Activated CD4-positive, alpha-beta T cell treated with anti-CD3 and anti-CD28 coated beads, Interleukin-10, Interleukin-2, amounts not matched to agents 100 ng/mL and 50 ng/mL, durations not matched to agents 16 hours and 8 hours (primary cell): ENCODE data around the gene HOATZ.

Experiments used
- DNase-seq: peaks from one replicate; pipeline ENCODE4 v3.0.0-alpha.2; 2020

HOATZ gene

DNA sequence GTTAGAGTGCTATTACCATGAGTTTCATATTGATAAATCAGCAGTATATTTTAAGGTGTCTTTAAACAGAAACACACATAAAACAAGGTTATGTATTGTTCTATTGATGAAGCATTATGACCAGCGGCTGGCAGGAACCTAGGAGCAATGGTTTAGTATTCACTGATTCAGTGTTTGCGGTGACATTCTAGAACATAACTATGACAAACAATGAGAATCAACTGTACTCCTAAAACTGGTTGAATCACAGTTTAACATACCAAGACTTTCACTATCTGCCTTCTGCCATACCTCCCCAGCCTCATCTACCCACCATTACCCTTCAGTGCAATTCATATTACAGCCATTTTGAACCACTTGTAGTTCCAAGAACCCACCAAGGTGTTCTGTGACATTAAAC is 8.8 kb downstream of the HOATZ start:
- no peak for DNase-seq

DNA sequence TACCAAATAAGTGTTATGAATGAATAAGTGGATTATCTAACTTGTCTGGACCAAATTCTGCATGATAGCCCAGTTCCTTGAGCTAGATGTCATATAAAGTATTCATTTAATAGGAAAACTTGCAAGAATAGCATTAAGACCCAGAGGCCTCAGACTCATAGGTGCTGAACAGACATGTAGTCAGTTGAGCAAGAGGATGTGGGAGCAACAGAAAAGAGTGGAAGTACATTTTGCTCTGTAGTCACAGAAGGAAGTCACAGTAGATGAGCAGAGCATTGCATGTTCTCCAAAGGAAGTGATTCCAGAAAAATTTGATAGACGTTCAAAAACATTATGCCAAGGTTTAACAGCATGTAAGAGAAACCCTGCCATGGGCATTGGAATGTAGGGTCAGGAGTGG is 9.5 kb downstream of the HOATZ start:
- no peak for DNase-seq

- no peak for DNase-seq
Observed at GRCh38 chr11:111525456-111525855, 10.9 kb downstream of the HOATZ start.

GRCh38 chr11:111526501-111526900 is 11.9 kb downstream of the HOATZ start:
- DNase-seq: peak; percentile 46

DNA sequence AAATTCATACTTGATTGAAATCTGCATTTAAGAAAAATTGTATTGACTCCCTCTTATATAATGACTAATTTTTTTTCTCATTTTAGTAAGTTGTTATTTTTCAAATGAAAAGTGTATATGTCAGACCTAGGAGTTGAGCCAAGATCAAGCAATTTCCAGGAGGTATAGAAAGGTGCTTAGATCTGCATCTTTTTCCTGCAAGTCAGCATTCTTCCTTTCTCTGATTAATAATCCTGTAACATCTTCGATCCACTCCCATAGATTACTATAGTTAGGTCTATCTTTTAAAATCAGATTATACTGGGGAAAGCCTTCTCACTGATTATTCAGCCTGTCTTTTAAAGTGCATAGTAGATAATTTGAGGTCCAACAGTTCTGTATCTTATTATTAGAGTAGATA is 12.7 kb downstream of the HOATZ start:
- no peak for DNase-seq

- DNase-seq: peak; percentile 45
Observed at GRCh38 chr11:111528557-111528956, 14.0 kb downstream of the HOATZ start.

DNA sequence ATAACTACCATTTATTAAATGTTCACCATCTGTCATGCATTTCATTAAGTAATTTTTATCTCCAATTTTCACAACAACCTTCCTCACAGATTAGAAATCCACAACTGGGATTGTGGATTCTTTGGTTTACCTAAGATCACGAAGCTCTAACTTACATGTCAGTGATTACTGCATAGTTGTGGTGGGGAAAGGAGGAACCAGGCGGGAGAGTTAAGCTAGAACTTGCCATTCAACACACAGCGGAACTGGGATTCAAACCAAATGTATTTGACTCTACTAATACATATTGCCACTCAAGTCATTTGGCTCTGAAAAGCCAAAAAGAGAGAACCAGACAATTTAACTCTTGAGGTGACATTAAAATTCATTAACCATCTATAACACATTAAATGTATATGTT is 15.5 kb downstream of the HOATZ start:
- DNase-seq: no peak

DNA sequence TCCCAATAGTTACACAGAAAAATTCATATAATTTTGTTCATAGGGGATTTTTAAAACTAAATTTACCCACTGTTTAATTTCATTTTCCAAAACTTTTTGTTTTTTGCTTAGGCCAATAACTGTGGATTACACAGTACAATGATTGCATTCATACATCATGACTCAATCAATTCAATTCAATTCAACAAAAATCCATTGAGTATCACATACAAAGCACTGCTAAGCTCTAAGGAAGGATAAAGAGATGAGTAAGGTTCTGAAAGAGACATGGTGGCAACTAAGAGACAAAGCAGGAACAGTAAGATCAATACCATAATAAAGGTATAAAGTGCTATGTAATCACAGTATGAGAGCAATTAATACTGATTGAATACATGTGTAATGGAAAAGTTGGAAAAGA is 16.6 kb downstream of the HOATZ start:
- DNase-seq: no peak

DNA sequence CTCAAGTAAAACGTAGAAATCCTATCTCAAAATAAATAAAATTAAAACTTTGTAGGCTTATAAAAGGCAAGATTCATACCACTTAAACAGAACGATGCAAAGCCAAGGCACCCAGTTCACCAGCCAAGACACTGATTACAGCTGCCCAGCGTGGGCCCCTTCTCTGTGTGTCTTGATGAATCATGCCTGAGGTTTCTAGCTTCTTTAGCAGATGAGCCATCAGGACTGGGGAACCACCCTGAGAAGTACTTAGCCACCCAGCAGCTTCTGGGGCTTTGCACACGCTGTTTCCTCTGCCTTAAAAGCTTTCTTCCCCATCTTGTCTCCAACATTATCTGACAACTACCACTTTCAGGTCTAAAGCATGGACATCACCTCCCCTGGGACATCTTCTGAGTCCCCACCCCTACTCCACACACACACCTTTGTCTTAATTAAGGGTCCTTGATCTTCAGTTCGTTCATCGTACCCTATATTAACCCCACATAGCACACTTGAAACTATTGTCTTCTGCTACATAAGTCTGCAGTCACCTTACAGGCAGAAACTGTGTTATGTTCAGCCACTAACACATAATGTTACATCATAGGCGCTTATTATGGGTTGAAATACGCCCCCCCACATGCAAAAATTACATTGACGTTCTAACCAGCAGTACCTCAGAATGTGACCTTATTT is 17.2 kb downstream of the HOATZ start:
- DNase-seq: peak; percentile 84

- DNase-seq: no peak
Observed at GRCh38 chr11:111532365-111532709, 17.8 kb downstream of the HOATZ start.

DNA sequence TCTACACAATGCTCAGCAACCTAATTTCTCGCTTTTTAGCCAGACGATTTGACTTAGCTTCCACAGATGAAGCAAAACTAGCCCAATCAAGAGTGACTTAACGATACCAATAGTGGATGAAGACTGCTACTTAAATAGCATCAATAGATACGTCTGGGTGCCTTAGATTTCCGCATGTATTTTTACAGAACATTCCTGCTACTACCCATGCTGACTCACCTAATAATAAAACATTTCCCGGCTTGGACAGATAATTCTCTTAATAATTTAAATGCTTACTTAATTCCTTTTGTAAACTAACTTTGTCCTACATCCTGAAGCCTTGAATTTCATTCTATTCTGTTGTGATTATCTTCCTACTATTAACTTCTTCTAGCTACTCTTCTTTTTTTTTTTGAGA is 20.7 kb downstream of the HOATZ start:
- DNase-seq: no peak

DNA sequence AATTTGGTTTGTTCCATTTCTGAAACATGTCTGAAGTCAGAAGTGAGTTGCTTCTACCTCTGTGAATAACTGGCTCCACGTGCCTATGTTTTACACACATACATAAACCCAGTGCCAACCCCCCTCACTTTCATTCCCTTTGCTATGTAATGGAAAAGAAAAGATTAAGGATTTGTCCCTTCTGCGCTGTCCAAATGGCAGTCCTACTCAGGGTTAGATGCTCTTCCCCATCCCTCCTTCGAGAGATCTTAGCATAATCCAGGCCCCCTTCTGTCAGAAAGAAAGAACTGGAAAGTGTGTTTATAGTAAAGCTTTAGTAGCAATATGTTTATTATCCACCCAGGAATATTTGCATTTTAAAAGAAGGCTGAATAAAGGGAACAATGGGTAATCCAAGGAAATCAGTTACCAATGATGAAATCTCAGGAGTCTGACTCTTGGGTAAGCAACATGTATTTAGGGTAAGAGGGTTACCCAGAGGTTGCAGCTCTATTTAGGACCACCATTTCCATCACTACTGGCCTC is 22.8 kb downstream of the HOATZ start:
- no peak for DNase-seq

GRCh38 chr11:111538407-111539114 is 24.0 kb downstream of the HOATZ start:
- DNase-seq: peak; percentile 38

- no peak for DNase-seq
Observed at GRCh38 chr11:111539426-111540113, 25.0 kb downstream of the HOATZ start.

DNA sequence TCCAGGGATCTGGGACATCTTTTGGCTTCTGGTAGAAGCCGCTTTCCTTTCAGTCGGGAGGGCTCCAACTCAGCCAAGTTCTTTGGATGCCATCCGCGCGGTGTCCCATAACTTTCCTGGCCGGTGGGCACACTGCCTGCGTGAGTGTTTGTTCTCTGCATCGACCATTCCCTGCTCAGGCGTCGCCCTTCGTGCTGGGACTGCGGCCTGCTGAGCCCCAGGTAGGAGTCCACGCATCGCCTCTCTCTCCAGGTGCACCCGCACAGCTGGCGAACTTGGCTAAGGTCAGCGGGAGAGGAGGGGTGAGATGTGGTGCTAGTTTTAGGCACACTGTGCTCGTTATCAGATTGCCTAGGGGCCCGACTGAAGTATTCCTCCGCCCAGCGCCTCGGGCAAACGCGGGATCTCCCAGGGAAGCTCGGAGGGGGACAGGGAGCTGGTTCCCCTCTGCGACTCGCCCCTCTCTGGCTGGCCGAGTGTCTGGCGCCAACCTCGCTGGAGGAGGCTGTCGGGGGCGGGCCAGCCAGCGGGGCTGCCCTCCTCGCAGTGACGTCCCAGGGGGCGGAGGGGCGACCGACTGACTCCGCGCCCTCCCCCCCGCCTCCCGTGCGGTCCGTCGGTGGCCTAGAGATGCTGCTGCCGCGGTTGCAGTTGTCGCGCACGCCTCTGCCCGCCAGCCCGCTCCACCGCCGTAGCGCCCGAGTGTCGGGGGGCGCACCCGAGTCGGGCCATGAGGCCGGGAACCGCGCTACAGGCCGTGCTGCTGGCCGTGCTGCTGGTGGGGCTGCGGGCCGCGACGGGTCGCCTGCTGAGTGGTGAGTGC is 25.7 kb downstream of the HOATZ start, which contains the start of gene LAYN:
Gene LAYN (plus strand): TSS at position 607 of the 823 bp plus-strand sequence. CDS start 124 bp downstream, at position 731.
- peak; percentile 14 for DNase-seq

DNA sequence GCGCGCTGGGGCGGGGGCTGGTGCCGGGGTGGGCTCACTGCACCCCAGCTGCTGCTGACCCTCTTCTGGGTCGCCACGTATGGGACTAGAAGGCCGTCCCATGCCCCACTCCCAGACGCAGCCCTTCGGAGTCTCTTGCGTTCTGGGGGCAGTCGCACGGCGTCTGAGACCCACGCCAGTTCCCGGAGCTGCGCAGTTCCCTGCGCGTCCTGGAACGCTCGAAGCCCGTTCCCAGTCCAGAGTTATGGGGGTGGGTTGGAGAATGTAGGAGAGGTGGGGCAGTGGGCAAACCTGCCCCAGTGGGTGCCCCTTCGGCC is 26.3 kb downstream of the HOATZ start:
- DNase-seq: no peak

DNA sequence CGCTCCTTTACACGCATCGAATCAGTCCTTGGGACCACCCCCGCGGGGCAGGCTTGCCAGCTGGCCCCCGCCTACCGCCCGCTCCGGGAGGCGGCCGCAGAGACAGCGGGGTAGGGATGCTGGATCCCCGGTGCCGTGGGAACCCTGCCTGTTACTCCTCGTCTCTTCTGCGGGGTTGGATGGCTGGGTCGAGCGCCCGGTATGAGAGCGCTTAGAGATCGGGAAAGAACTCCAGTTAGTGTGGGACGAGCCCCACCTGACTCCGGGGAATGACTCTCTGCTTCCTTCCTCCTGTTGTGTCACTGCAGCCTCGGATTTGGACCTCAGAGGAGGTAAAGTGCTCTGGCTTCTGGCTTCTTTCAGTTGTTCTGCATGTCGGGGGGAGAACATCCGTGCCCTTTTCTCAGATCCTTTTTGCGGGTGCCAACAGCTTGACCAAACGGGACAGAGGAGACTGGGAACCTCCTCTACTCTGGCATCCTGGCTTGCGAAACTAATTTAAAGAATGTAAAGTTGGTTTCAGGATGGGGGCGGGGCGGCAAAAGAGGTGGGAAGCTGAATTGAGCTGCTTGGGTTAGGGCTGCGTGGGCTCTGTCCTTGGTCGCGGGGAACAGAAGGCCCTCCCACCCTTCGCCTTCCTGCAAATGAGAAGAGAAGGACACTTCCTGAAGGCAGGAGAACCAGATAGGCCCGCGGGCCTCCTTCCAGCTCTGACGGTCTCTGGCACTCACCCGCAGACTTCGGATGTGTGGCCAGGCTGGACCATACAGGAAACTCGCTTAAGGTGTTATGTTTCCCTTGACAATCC is 26.9 kb downstream of the HOATZ start:
- no peak for DNase-seq

DNA sequence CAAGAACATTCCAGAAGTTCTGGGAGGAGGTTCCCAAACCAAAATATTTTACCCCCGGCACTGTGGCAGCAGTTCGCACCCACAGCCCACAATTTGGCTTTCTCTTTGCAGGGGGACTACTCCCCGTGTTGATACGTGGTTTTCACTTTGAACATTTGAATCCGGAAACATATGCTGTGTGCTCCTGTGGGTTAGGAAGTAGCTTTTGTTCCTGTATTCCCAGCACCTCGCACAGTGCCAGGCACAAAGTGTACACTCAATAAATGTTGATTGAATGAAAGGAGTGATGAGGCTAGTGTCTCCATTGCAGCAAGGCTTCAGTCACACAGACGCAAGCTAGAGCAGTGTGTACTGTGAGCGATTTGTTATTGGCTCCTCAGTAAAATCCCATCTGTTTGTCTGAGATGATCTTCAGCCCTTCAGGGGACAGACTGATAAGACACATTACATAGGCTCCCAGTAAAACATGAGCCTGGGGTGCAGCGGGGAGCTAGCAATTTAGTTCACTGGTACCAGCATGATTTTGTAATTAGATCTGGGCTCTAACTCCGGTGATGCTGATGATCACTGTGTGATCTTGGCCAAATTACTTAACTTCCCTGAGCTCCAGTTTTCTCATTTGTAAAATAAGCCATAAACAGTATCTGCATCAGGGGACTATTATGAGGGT is 28.2 kb downstream of the HOATZ start:
- DNase-seq: no peak

GRCh38 chr11:111548525-111548924 is 33.9 kb downstream of the HOATZ start:
- DNase-seq: no peak

DNA sequence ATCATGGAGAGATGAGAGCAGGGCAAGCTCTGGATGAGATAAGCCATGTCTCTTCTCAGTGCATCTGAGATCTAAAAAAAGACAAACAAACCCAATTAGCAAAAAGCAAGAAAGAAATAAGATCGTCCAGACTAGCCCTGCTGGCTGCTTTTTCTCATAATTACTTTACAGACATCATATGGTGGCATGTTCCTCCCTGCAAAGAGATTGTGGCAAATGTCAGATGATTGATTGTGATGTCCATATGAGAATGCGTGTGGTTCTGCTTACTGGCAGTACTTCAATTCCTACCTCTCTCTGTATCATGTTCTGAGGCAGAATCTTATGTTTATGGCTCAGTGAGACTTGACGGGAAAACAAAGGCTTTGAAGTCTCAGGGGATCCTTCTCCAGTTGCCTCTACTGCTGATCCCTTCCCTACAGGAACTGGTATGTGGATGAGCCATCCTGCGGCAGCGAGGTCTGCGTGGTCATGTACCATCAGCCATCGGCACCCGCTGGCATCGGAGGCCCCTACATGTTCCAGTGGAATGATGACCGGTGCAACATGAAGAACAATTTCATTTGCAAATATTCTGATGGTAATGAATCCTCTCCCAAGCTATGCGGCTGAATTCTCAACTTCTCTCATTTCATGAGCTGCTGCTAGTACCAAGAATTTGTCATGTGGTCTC is 34.8 kb downstream of the HOATZ start:
- no peak for DNase-seq

DNA sequence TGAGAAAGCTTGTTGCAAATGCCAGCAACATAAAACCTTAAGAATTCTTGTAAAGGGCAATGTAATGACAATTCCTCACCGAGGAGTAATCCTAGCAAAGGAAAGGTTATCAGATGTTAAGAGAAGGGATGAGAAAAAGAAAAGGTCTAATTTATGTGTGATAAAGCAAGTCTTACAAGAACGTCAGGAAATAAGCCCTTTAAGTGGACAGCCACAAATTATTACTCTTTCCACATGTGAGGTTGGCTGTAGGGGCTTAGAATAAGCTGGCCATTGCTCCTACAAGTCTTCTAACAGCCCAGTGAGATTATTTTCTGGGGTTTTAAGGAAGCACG is 35.3 kb downstream of the HOATZ start:
- no peak for DNase-seq
